Neural progenitor cell (in vitro differentiated cells): ENCODE results near the gene MMP17.

Experiments
- EZH2phosphoT487 ChIP-seq: fragments of 200-600 bp; sonication (generic); IDR thresholded peaks from 2 replicates; pipeline ENCODE4 v1.6.1; 2017; ENCODE audit warnings: antibody characterized with exemption
- TF ChIP-seq, protein P1 (sequence below): fragments of 200-600 bp; sonication (generic); IDR thresholded peaks from 2 replicates; pipeline ENCODE4 v1.5.1; 2017; ENCODE audit warnings: antibody characterized with exemption, mild to moderate bottlenecking

- TF ChIP-seq, protein P1, sequence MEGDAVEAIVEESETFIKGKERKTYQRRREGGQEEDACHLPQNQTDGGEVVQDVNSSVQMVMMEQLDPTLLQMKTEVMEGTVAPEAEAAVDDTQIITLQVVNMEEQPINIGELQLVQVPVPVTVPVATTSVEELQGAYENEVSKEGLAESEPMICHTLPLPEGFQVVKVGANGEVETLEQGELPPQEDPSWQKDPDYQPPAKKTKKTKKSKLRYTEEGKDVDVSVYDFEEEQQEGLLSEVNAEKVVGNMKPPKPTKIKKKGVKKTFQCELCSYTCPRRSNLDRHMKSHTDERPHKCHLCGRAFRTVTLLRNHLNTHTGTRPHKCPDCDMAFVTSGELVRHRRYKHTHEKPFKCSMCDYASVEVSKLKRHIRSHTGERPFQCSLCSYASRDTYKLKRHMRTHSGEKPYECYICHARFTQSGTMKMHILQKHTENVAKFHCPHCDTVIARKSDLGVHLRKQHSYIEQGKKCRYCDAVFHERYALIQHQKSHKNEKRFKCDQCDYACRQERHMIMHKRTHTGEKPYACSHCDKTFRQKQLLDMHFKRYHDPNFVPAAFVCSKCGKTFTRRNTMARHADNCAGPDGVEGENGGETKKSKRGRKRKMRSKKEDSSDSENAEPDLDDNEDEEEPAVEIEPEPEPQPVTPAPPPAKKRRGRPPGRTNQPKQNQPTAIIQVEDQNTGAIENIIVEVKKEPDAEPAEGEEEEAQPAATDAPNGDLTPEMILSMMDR, result no peak
- TF ChIP-seq EZH2phosphoT487, result no peak
Observed at GRCh38 chr12:131897276-131897675, 69.1 kb downstream of the MMP17 start.
